T-helper 1 cell treated with Interleukin-12 subunit alpha and Interleukin-12 subunit beta and Interleukin-4 antibody, amounts not matched to agents 30 ng/mL and 1 ng/mL, for 36 hours (primary cell): ENCODE results near the gene PDE3B. TPM values are rescaled to one million over a fixed set of nuclear protein-coding genes. Genes with fewer than 3 reads are reported as not detected.
"Not testable (repeated sequence)": the region's sequence is repeated elsewhere in the genome, so short reads cannot be mapped to it uniquely, and the experiment has no call there.

Experiments used
- intact Hi-C: fragments of 100-400 bp; cut with micrococcal nuclease; formaldehyde crosslinking; loops from one replicate; pipeline ENCODE4 v1.15.1; 2024
- total RNA-seq: library from RNA; stranded (reverse); gene quantifications from 2 replicates; pipeline ENCODE4 v1.2.3, GENCODE V29; 2022

The PDE3B gene
- 113 and 125 TPM in 2 replicates for total RNA-seq

GRCh38 chr11:14643697-14644225 lies at the start of gene PDE3B:
PDE3B (plus strand) TSS chr11:14643804; CDS start chr11:14644076, 272 bp downstream.
- intact Hi-C loops = loop anchor here (1.0 to 2.0 kb wide), 5 partner anchors 88 to 1181 kb away; partner anchors contain the start of genes BTBD10, CYP2R1 and RRAS2

DNA sequence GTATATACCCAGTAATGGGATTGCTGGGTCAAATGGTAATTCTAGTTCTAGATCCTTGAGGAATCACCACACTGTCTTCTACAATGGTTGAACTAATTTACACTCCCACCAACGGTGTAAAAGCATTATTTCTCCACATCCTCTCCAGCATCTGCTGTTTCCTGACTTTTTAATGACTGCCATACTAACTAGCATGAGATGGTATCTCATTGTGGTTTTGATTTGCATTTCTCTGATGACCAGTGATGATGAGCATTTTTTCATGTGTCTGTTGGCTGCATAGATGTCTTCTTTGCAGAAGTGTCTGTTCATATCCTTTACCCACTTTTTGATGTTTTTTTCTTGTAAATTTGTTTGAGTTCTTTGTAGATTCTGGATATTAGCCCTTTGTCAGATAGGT lies 48.3 kb upstream of the PDE3B start:
- intact Hi-C loops = not testable (repeated sequence)

- intact Hi-C loops = no loop called here
Observed at GRCh38 chr11:14607713-14608112, 35.9 kb upstream of the PDE3B start.

DNA sequence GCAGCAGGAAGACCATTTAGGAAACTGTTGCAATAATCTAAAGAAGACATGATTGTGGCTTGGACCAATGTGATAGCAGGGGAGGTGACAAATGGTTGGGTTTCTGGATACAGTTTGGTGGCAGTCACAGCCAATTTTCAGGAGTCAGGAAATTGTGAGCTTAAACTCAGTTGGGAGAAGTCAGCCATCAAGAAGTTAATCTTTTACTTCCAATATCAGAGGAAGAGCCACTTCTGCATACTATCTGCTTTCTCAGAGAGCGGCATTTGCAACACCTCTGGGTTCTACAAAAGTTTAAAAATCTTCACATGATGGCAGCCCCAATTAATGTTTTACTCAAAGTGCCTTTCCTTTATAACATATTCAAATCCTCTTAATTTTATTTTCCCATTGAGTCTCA lies 33.7 kb upstream of the PDE3B start:
- intact Hi-C loops = no loop called here

DNA sequence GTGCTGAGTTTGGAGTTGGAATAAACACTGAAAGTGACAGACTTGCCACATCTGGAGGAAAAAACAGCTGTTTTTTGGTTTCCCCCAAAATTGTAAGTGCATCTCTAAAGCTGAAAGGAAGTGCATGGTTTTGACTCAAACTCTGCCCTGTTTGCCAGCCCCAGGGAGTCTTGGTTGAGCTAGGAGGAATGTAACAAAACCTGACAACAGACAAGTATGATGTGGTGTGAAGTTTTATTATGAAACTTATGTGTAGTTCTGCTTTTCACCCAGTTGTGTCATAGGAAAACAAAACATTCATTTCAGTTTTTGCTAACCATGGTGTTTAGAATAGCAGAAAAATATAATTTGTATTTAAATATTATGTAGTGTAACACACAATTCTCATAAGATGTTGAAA lies 31.7 kb upstream of the PDE3B start:
- intact Hi-C loops = no loop called here

DNA sequence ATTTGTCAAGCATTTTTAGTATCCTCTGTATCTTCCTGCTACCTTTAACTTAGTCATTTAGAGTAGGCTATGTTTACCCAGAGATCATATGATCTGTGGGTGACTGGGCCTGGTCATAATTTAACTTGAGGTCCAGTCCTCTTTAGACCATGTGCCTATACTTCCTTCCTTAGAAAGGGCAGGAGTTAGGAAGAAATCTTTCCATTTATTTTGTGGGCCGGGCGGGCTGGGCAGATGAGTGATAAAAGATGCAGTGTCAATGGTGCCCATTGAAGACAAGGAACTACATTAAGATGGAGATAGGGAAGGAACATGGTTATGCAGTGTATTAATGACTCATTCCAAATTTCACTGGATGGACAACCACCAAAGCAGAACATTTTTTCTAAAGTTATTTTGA lies 30.9 kb upstream of the PDE3B start:
- intact Hi-C loops = no loop called here

- intact Hi-C loops = no loop called here
Observed at GRCh38 chr11:14614091-14614622, 29.4 kb upstream of the PDE3B start.

DNA sequence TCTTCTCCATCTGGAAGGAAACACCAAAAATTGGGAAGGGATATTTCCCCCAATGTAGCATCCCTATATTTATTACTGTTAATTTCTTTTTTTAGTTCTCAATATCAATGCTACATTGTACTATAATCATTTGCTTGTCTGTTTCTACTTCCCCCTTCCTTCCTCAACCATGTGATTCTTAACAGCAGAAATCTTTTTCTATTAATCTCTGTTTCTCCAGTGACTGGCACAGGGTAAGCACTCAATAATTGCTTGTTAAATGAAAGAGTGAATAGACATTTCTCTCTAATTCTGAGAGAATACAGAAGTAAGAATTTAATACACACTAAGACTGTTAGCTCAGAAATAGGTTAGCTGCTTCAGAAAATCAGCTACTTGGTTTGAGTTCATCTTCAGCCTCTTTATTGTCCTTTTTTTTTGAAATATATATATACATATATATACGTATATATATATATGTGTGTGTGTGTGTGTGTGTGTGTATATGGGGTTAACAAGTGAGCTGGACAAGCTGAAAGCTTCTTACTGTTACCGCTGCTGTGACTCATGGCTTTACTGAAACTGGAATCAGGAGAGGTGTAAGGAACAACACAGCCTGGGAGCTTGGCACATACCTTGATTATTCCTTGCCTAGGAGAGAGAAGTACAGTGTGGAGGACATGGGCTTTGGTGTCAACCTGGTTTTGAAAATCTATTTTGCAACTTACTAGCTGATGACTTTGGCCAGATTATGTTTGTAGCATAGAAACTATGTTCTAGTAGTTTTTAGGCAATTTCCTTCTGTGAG lies 26.2 kb upstream of the PDE3B start:
- intact Hi-C loops = no loop called here

- intact Hi-C loops = no loop called here
Observed at GRCh38 chr11:14618060-14618459, 25.5 kb upstream of the PDE3B start.

GRCh38 chr11:14619603-14620531 lies 23.7 kb upstream of the PDE3B start:
- intact Hi-C loops = no loop called here

GRCh38 chr11:14622223-14622954 lies 21.2 kb upstream of the PDE3B start:
- intact Hi-C loops = no loop called here

- intact Hi-C loops = no loop called here
Observed at GRCh38 chr11:14623036-14623435, 20.6 kb upstream of the PDE3B start.

- intact Hi-C loops = no loop called here
Observed at GRCh38 chr11:14625586-14626205, 17.9 kb upstream of the PDE3B start.

GRCh38 chr11:14626650-14627049 lies 17.0 kb upstream of the PDE3B start:
- intact Hi-C loops = no loop called here

DNA sequence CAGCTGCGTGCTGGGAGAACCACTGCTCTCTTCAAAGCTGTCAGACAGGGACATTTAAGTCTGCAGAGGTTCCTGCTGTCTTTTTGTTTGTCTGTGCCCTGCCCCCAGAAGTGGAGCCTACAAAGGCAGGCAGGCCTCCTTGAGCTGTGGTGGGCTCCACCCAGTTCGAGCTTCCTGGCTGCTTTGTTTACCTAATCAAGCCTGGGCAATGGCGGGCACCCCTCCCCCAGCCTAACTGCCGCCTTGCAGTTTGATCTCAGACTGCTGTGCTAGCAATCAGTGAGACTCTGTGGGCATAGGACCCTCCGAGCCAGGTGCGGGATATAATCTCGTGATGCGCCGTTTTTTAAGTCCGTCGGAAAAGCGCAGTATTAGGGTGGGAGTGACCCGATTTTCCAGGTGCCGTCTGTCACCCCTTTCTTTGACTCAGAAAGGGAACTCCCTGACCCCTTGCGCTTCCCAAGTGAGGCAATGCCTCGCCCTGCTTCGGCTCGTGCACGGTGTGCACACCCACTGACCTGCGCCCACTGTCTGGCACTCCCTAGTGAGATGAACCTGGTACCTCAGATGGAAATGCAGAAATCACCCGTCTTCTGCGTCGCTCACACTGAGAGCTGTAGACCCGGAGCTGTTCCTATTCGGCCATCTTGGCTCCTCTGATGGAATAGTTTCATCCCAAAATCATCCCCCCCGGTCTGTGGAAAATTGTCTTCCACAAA lies 9.9 kb upstream of the PDE3B start:
- intact Hi-C loops = loop anchor here (1.0 kb wide), 1 partner anchor 9 kb away; no protein-coding TSS in a partner anchor

- intact Hi-C loops = loop anchor here (1.0 kb wide), 1 partner anchor 7 kb away; no protein-coding TSS in a partner anchor
Observed at GRCh38 chr11:14634813-14635212, 8.8 kb upstream of the PDE3B start.

- intact Hi-C loops = no loop called here
Observed at GRCh38 chr11:14635546-14635945, 8.1 kb upstream of the PDE3B start.

DNA sequence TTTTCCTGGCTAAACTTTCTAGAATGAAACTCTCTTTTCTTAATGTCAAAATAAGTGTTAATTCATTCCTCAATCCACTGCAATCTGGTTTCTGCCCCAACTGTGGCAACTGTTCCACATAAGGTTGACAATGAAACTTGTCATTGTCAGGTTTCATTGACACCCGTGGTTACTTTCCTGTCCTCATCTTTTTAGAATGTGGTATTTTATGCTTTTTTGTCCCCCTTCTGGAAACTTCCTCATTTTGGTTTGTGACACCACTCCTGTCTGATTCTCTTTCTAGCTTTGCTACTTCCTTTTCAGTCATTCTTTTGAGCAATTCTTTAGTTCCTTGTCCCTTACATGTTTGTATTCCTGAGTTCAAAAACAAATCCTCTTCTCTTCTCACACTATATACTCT lies 7.5 kb upstream of the PDE3B start:
- intact Hi-C loops = no loop called here

DNA sequence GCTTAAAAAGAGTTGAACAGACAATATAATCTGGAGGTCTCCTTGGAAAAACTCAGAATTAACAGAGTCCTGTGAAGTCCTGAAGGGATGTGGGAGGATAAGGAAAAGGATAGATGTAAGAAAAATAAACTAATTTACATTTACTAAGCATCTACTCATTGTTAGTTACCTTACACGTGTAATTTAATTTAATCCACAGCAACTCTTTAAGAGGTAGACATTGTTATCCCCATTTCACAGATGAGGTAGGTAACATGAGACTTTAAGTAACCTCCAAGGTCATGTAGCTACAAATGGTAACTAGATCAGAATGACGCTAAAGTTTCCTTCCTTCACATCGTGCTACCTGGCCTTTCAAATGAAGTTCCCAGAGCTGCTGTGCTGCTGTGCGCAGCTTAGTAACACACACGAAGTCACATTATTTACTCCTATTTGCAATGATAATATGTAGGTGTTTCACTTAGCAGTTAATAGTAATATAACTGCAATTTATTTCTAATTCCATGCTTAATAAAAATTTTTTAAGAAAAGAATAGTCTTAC lies 5.7 kb upstream of the PDE3B start:
- intact Hi-C loops = no loop called here
